ENCODE measurements around the gene ATP10D.

- no peak for TF ChIP-seq POLR2A (IDR thresholded peaks at IDR 0.05)
- TF ChIP-seq, protein P1, sequence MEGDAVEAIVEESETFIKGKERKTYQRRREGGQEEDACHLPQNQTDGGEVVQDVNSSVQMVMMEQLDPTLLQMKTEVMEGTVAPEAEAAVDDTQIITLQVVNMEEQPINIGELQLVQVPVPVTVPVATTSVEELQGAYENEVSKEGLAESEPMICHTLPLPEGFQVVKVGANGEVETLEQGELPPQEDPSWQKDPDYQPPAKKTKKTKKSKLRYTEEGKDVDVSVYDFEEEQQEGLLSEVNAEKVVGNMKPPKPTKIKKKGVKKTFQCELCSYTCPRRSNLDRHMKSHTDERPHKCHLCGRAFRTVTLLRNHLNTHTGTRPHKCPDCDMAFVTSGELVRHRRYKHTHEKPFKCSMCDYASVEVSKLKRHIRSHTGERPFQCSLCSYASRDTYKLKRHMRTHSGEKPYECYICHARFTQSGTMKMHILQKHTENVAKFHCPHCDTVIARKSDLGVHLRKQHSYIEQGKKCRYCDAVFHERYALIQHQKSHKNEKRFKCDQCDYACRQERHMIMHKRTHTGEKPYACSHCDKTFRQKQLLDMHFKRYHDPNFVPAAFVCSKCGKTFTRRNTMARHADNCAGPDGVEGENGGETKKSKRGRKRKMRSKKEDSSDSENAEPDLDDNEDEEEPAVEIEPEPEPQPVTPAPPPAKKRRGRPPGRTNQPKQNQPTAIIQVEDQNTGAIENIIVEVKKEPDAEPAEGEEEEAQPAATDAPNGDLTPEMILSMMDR (IDR thresholded peaks at IDR 0.05): no peak
Measured at GRCh38 chr4:47474799-47475198, 10.3 kb upstream of the ATP10D start.

Measured in lower leg skin (tissue), 3 donors.